ENCODE measurements around the gene RAB3GAP2.

DNA sequence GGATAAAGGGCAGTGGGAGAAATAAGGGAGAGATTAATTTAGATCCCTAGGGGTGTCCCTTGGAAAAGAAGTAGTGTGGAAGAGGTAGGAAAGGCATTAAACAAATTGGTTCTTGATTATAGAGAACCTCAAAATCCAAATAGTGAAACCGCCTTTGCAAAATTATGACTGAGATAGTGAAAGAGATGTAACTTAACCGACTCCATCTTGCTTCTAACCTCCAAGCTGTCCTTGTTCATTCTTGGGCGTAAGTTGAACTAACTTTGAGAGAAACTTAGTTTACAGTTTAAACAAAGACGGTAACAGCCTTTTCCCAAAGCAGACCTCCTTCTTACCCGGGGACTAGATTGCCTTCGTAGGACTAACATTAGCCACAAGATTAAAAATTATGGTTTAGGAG is 3.2 kb upstream of the RAB3GAP2 start:
- TF ChIP-seq POLR2A (IDR thresholded peaks at IDR 0.05; ENCODE audit: low read depth, low read length) (no peak), TAF1 (IDR thresholded peaks at IDR 0.05; ENCODE audit: low read depth, low read length) (no peak)
